ENCODE measurements around the gene RGS8. TPM values are rescaled to one million over a fixed set of nuclear protein-coding genes. Genes with fewer than 3 reads are reported as not detected.

The RGS8 gene
- total RNA-seq, 4 donors from 2014 or later: 2.2 TPM; not detected in 3

GRCh38 chr1:182682406-182682805 lies 2.0 kb downstream of the RGS8 start:
- TF ChIP-seq POLR2AphosphoS5 (IDR thresholded peaks at IDR 0.05) (no peak), CTCF (IDR thresholded peaks at IDR 0.05) (no peak), POLR2A (IDR thresholded peaks at IDR 0.05) (no peak), EP300 (IDR thresholded peaks at IDR 0.05; ENCODE audit: low read depth) (no peak)
- no peaks in the 10 kb centered on the region for H3K4me1 ChIP-seq
- no peak overlapping the region for H3K27ac ChIP-seq
- intact Hi-C loops (cut with DNase I; ENCODE audit: low total_unique reads): no loop called here
- DNase-seq: no peak
- H3K27me3 ChIP-seq: peaks cover 6% of the 10 kb centered on the region
- H3K4me3 ChIP-seq: no peak overlapping the region
- in situ Hi-C loops (cut with MboI; ENCODE audit: low pct_ligation_motif_present in 1 of 4, low pct_unique_long_range_greater_than_20kb in 1 of 4, low sequenced_read_pairs in 3 of 4): no loop called here
- H3K36me3 ChIP-seq: no peaks in the 10 kb centered on the region
- no peaks in the 10 kb centered on the region for H3K9me3 ChIP-seq
- WGBS, 2 donors (ENCODE audit: low coverage in 1 of 2): 36% methylated on average over 1 of the region's 1 CpG; no CpG with 5 or more reads in 1 of the 2 donors

DNA sequence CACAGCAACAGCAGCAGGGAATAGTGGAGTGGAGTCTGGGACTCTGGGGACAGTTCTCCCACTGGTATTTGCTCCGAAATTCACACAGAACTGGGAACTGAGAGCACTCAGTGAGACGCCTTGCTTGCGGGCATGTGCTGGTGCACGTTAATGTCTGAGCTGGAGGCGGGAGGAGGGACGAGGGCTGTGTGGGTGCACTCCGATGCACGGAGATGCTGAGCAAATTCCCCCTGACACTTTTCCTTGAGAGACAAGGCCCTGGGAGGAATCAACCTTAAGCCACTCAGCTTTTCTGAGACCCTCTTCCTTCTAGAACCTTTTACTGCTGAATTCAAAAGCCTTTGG lies 2.8 kb downstream of the RGS8 start:
- H3K27me3 ChIP-seq: peaks cover 6% of the 10 kb centered on the region
- intact Hi-C loops (cut with DNase I; ENCODE audit: low total_unique reads) (no loop called here), in situ Hi-C loops (cut with MboI; ENCODE audit: low pct_ligation_motif_present in 1 of 4, low pct_unique_long_range_greater_than_20kb in 1 of 4, low sequenced_read_pairs in 3 of 4) (no loop called here)
- H3K36me3 ChIP-seq: no peaks in the 10 kb centered on the region
- H3K4me1 ChIP-seq: no peaks in the 10 kb centered on the region
- 91% methylated on average over 8 of the region's 8 CpGs; no CpG with 5 or more reads in 1 of the 2 donors for WGBS, 2 donors (ENCODE audit: low coverage in 1 of 2)
- H3K9me3 ChIP-seq: no peaks in the 10 kb centered on the region
- no peak overlapping the region for H3K4me3 ChIP-seq
- DNase-seq: no peak
- no peak for TF ChIP-seq EP300 (IDR thresholded peaks at IDR 0.05; ENCODE audit: low read depth)
- no peak for TF ChIP-seq POLR2A (IDR thresholded peaks at IDR 0.05)
- no peak for TF ChIP-seq CTCF (IDR thresholded peaks at IDR 0.05)
- no peak for TF ChIP-seq POLR2AphosphoS5 (IDR thresholded peaks at IDR 0.05)
- no peak overlapping the region for H3K27ac ChIP-seq

DNA sequence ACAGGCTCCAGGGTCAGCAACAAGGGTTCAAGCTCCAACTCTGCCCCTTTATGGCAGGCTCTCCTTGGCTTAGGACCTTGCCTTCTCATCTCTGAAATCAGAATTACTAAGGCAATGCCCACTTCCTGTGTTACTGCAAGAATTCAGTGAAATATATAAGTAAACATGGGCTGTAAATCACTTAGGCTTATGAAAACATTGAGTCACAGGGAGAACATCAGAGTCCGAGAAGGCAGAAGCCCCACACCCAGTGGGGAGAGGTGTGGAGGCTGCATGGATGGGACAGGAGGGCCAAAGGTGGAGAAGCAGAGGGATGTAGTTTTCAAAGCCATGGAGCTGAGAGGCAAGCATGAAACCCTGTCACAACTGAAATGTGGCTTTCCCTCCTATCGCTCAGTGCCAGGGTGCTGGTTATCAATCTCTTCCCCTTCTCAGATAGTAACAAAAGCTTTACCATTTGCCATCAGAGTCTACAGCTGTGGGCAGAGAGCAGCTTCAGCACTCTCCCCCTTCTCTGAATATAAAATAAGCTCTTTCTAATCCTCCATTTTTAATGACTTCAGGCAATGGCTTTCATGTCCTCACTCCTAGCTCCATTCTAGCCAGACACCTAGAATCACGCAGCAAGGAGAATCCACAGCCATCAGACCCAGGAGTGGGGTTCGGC lies 3.4 kb downstream of the RGS8 start:
- in situ Hi-C loops (cut with MboI; ENCODE audit: low pct_ligation_motif_present in 1 of 4, low pct_unique_long_range_greater_than_20kb in 1 of 4, low sequenced_read_pairs in 3 of 4) (no loop called here), intact Hi-C loops (cut with DNase I; ENCODE audit: low total_unique reads) (no loop called here)
- WGBS, 2 donors (ENCODE audit: low coverage in 1 of 2): 74 to 87% methylated on average over 3 to 4 of the region's 4 CpGs
- no peak overlapping the region for H3K27ac ChIP-seq
- H3K4me1 ChIP-seq: no peaks in the 10 kb centered on the region
- H3K27me3 ChIP-seq: peaks cover 6% of the 10 kb centered on the region
- H3K9me3 ChIP-seq: no peaks in the 10 kb centered on the region
- no peak overlapping the region for H3K4me3 ChIP-seq
- TF ChIP-seq CTCF (IDR thresholded peaks at IDR 0.05) (no peak), EP300 (IDR thresholded peaks at IDR 0.05; ENCODE audit: low read depth) (no peak), POLR2AphosphoS5 (IDR thresholded peaks at IDR 0.05) (no peak), POLR2A (IDR thresholded peaks at IDR 0.05) (no peak)
- H3K36me3 ChIP-seq: no peaks in the 10 kb centered on the region
- no peak for DNase-seq

- H3K27ac ChIP-seq: no peak overlapping the region
- 84 to 100% methylated on average over 2 to 4 of the region's 4 CpGs for WGBS, 2 donors (ENCODE audit: low coverage in 1 of 2)
- no peaks in the 10 kb centered on the region for H3K36me3 ChIP-seq
- TF ChIP-seq POLR2A (IDR thresholded peaks at IDR 0.05) (no peak), EP300 (IDR thresholded peaks at IDR 0.05; ENCODE audit: low read depth) (no peak), POLR2AphosphoS5 (IDR thresholded peaks at IDR 0.05) (no peak), CTCF (IDR thresholded peaks at IDR 0.05) (no peak)
- H3K4me3 ChIP-seq: no peak overlapping the region
- intact Hi-C loops (cut with DNase I; ENCODE audit: low total_unique reads) (no loop called here), in situ Hi-C loops (cut with MboI; ENCODE audit: low pct_ligation_motif_present in 1 of 4, low pct_unique_long_range_greater_than_20kb in 1 of 4, low sequenced_read_pairs in 3 of 4) (no loop called here)
- peaks cover 6% of the 10 kb centered on the region for H3K27me3 ChIP-seq
- H3K9me3 ChIP-seq: no peaks in the 10 kb centered on the region
- no peak for DNase-seq
- no peaks in the 10 kb centered on the region for H3K4me1 ChIP-seq
These were observed 4.0 kb downstream of the RGS8 start for GRCh38 chr1:182680408-182680807.
